GM12865 (cell line): Measurements from ENCODE around the gene SYNDIG1.

ENCODE experiments used
- DNase-seq: peaks from one replicate; pipeline ENCODE4 v3.0.0; 2010; ENCODE audit warnings: low read depth
- H3K4me3 ChIP-seq: 2 replicates; pipeline ENCODE4 v1.5.1; 2011; ENCODE audit warnings: mild to moderate bottlenecking, low read depth, low read length, control low read depth
- CTCF ChIP-seq: IDR thresholded peaks from 2 replicates; pipeline ENCODE4 v1.5.1; 2011; ENCODE audit warnings: low read length, control low read depth, low read depth, inconsistent platforms; ENCODE audit not compliant: insufficient read depth; ENCODE audit errors: missing control alignments

The SYNDIG1 gene

GRCh38 chr20:24568842-24569241, 99.4 kb downstream of the SYNDIG1 start:
- no peak for TF ChIP-seq CTCF
- H3K4me3 ChIP-seq = no peak overlapping the region
- DNase-seq = no peak

- no peak for DNase-seq
- H3K4me3 ChIP-seq = no peak overlapping the region
- TF ChIP-seq CTCF = no peak
Observed at GRCh38 chr20:24571159-24571558, 101.7 kb downstream of the SYNDIG1 start.

- TF ChIP-seq CTCF = no peak
- DNase-seq = no peak
Observed at GRCh38 chr20:24572140-24572539, 102.7 kb downstream of the SYNDIG1 start.

GRCh38 chr20:24572862-24573261, 103.4 kb downstream of the SYNDIG1 start:
- no peak for TF ChIP-seq CTCF
- DNase-seq = no peak
- no peak overlapping the region for H3K4me3 ChIP-seq

More at GRCh38 chr20:24572140-24572539, 102.7 kb downstream of the SYNDIG1 start:
- no peak overlapping the region for H3K4me3 ChIP-seq

- no peak overlapping the region for H3K4me3 ChIP-seq
- TF ChIP-seq CTCF = no peak
- DNase-seq = no peak
Observed at GRCh38 chr20:24573557-24573956, 104.1 kb downstream of the SYNDIG1 start.

GRCh38 chr20:24574307-24574706, 104.9 kb downstream of the SYNDIG1 start:
- no peak overlapping the region for H3K4me3 ChIP-seq
- TF ChIP-seq CTCF = no peak
- DNase-seq = no peak

GRCh38 chr20:24574797-24575196, 105.4 kb downstream of the SYNDIG1 start:
- no peak overlapping the region for H3K4me3 ChIP-seq
- TF ChIP-seq CTCF = no peak
- DNase-seq = no peak
